Measurements from ENCODE around the gene HOTAIR.

- no peak for TF ChIP-seq EP300 (IDR thresholded peaks at IDR 0.05)
- TF ChIP-seq CTCF (IDR thresholded peaks at IDR 0.05) = no peak
These were observed 40.5 kb upstream of the HOTAIR start for GRCh38 chr12:54015018-54015931.
